ENCODE results near the gene FGF1.

GRCh38 chr5:142561486-142562097 is 124.3 kb downstream of the FGF1 start:
- TF ChIP-seq ZFP30 (CRISPR knock-in tag; IDR thresholded peaks at IDR 0.05) (no peak), CSRNP3 (CRISPR knock-in tag; IDR thresholded peaks at IDR 0.05) (no peak), ZNF565 (CRISPR knock-in tag; conservative IDR thresholded peaks at IDR 0.05; ENCODE audit: low read depth) (no peak), PATZ1 (CRISPR knock-in tag; IDR thresholded peaks at IDR 0.05; ENCODE audit: borderline replicate concordance) (no peak), ARNTL (CRISPR knock-in tag; IDR thresholded peaks at IDR 0.05; ENCODE audit: borderline replicate concordance, low read depth) (no peak), SNAI2 (CRISPR knock-in tag; IDR thresholded peaks at IDR 0.05) (no peak), TCF4 (CRISPR knock-in tag; IDR thresholded peaks at IDR 0.05; ENCODE audit: borderline replicate concordance) (no peak), ZFP3 (CRISPR knock-in tag; IDR thresholded peaks at IDR 0.05) (no peak), BACH2 (CRISPR knock-in tag; IDR thresholded peaks at IDR 0.05; ENCODE audit: borderline replicate concordance) (no peak), ZNF8 (CRISPR knock-in tag; IDR thresholded peaks at IDR 0.05) (no peak), ZNF70 (CRISPR knock-in tag; IDR thresholded peaks at IDR 0.05) (no peak), ZC3H10 (CRISPR knock-in tag; IDR thresholded peaks at IDR 0.05) (no peak)
- TF ChIP-seq, protein P1, sequence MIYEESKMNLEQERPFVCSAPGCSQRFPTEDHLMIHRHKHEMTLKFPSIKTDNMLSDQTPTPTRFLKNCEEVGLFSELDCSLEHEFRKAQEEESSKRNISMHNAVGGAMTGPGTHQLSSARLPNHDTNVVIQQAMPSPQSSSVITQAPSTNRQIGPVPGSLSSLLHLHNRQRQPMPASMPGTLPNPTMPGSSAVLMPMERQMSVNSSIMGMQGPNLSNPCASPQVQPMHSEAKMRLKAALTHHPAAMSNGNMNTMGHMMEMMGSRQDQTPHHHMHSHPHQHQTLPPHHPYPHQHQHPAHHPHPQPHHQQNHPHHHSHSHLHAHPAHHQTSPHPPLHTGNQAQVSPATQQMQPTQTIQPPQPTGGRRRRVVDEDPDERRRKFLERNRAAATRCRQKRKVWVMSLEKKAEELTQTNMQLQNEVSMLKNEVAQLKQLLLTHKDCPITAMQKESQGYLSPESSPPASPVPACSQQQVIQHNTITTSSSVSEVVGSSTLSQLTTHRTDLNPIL (CRISPR knock-in tag; IDR thresholded peaks at IDR 0.05; ENCODE audit: low read depth): no peak
- TF ChIP-seq, protein P2, sequence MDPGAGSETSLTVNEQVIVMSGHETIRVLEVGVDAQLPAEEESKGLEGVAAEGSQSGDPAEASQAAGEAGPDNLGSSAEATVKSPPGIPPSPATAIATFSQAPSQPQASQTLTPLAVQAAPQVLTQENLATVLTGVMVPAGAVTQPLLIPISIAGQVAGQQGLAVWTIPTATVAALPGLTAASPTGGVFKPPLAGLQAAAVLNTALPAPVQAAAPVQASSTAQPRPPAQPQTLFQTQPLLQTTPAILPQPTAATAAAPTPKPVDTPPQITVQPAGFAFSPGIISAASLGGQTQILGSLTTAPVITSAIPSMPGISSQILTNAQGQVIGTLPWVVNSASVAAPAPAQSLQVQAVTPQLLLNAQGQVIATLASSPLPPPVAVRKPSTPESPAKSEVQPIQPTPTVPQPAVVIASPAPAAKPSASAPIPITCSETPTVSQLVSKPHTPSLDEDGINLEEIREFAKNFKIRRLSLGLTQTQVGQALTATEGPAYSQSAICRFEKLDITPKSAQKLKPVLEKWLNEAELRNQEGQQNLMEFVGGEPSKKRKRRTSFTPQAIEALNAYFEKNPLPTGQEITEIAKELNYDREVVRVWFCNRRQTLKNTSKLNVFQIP (CRISPR knock-in tag; IDR thresholded peaks at IDR 0.05; ENCODE audit: borderline replicate concordance, low read depth): no peak
